ENCODE results near the gene MRGPRD.

- TF ChIP-seq, protein P1, sequence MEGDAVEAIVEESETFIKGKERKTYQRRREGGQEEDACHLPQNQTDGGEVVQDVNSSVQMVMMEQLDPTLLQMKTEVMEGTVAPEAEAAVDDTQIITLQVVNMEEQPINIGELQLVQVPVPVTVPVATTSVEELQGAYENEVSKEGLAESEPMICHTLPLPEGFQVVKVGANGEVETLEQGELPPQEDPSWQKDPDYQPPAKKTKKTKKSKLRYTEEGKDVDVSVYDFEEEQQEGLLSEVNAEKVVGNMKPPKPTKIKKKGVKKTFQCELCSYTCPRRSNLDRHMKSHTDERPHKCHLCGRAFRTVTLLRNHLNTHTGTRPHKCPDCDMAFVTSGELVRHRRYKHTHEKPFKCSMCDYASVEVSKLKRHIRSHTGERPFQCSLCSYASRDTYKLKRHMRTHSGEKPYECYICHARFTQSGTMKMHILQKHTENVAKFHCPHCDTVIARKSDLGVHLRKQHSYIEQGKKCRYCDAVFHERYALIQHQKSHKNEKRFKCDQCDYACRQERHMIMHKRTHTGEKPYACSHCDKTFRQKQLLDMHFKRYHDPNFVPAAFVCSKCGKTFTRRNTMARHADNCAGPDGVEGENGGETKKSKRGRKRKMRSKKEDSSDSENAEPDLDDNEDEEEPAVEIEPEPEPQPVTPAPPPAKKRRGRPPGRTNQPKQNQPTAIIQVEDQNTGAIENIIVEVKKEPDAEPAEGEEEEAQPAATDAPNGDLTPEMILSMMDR (IDR thresholded peaks at IDR 0.05), result no peak
- TF ChIP-seq GABPB1 (CRISPR knock-in tag; IDR thresholded peaks at IDR 0.05), result no peak
- TF ChIP-seq, protein P2, sequence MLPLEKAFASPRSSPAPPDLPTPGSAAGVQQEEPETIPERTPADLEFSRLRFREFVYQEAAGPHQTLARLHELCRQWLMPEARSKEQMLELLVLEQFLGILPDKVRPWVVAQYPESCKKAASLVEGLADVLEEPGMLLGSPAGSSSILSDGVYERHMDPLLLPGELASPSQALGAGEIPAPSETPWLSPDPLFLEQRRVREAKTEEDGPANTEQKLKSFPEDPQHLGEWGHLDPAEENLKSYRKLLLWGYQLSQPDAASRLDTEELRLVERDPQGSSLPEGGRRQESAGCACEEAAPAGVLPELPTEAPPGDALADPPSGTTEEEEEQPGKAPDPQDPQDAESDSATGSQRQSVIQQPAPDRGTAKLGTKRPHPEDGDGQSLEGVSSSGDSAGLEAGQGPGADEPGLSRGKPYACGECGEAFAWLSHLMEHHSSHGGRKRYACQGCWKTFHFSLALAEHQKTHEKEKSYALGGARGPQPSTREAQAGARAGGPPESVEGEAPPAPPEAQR (CRISPR knock-in tag; IDR thresholded peaks at IDR 0.05), result no peak
- TF ChIP-seq ZNF396 (CRISPR knock-in tag; IDR thresholded peaks at IDR 0.05; ENCODE audit: borderline replicate concordance), result no peak
- no peak for TF ChIP-seq ZNF423 (CRISPR knock-in tag; IDR thresholded peaks at IDR 0.05)
- TF ChIP-seq FOXJ3 (CRISPR knock-in tag; IDR thresholded peaks at IDR 0.05; ENCODE audit: borderline replicate concordance), result no peak
- no peak for TF ChIP-seq JUN (CRISPR knock-in tag; IDR thresholded peaks at IDR 0.05)
- TF ChIP-seq, protein P3, sequence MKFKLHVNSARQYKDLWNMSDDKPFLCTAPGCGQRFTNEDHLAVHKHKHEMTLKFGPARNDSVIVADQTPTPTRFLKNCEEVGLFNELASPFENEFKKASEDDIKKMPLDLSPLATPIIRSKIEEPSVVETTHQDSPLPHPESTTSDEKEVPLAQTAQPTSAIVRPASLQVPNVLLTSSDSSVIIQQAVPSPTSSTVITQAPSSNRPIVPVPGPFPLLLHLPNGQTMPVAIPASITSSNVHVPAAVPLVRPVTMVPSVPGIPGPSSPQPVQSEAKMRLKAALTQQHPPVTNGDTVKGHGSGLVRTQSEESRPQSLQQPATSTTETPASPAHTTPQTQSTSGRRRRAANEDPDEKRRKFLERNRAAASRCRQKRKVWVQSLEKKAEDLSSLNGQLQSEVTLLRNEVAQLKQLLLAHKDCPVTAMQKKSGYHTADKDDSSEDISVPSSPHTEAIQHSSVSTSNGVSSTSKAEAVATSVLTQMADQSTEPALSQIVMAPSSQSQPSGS (CRISPR knock-in tag; IDR thresholded peaks at IDR 0.05; ENCODE audit: borderline replicate concordance, low read depth), result no peak
- TF ChIP-seq, protein P4, sequence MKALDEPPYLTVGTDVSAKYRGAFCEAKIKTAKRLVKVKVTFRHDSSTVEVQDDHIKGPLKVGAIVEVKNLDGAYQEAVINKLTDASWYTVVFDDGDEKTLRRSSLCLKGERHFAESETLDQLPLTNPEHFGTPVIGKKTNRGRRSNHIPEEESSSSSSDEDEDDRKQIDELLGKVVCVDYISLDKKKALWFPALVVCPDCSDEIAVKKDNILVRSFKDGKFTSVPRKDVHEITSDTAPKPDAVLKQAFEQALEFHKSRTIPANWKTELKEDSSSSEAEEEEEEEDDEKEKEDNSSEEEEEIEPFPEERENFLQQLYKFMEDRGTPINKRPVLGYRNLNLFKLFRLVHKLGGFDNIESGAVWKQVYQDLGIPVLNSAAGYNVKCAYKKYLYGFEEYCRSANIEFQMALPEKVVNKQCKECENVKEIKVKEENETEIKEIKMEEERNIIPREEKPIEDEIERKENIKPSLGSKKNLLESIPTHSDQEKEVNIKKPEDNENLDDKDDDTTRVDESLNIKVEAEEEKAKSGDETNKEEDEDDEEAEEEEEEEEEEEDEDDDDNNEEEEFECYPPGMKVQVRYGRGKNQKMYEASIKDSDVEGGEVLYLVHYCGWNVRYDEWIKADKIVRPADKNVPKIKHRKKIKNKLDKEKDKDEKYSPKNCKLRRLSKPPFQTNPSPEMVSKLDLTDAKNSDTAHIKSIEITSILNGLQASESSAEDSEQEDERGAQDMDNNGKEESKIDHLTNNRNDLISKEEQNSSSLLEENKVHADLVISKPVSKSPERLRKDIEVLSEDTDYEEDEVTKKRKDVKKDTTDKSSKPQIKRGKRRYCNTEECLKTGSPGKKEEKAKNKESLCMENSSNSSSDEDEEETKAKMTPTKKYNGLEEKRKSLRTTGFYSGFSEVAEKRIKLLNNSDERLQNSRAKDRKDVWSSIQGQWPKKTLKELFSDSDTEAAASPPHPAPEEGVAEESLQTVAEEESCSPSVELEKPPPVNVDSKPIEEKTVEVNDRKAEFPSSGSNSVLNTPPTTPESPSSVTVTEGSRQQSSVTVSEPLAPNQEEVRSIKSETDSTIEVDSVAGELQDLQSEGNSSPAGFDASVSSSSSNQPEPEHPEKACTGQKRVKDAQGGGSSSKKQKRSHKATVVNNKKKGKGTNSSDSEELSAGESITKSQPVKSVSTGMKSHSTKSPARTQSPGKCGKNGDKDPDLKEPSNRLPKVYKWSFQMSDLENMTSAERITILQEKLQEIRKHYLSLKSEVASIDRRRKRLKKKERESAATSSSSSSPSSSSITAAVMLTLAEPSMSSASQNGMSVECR (CRISPR knock-in tag; IDR thresholded peaks at IDR 0.05; ENCODE audit: borderline replicate concordance), result no peak
- no peak for TF ChIP-seq TEAD4 (CRISPR knock-in tag; IDR thresholded peaks at IDR 0.05)
- no peak for TF ChIP-seq MLX (CRISPR knock-in tag; IDR thresholded peaks at IDR 0.05)
- TF ChIP-seq E2F1 (CRISPR knock-in tag; IDR thresholded peaks at IDR 0.05), result no peak
Observed at GRCh38 chr11:68942751-68943271, 38.0 kb downstream of the MRGPRD start.

All from WTC11 (cell line).